ENCODE data around the gene NCAM1. TPM values are rescaled to one million over a fixed set of nuclear protein-coding genes. Genes with fewer than 3 reads are reported as not detected.

Gene NCAM1
- total and polyA plus RNA-seq, 2 donors (not counting 3 experiments of a cell fraction or from before 2014, with no cell fraction given), result 0.03 TPM; not detected in 1

GRCh38 chr11:113075586-113076095 is 114.4 kb downstream of the NCAM1 start:
- H3K9me1 ChIP-seq (replicated peaks; ENCODE audit: control insufficient read depth, extremely low read depth, insufficient read depth, low read length), result no peaks in the 10 kb centered on the region
- no peak for FAIRE-seq
- no peak overlapping the region for H2AFZ ChIP-seq (ENCODE audit: low read depth, low read length)
- H4K20me1 ChIP-seq (replicated peaks; ENCODE audit: control insufficient read depth, extremely low read depth, insufficient read depth, low read length), result no peaks in the 10 kb centered on the region
- no peak for DNase-seq (ENCODE audit: low read depth, low spot score)
- dilution Hi-C loops (cut with MboI; ENCODE audit: extremely low pct_ligation_motif_present, low sequenced_read_pairs) (no loop called here), intact Hi-C loops (cut with micrococcal nuclease) (no loop called here)
- no peaks in the 10 kb centered on the region for H3K4me1 ChIP-seq (ENCODE audit: control insufficient read depth, extremely low read depth, insufficient read depth, low read length)
- H3K4me2 ChIP-seq (ENCODE audit: insufficient read depth, low read length), result no peak overlapping the region
- no peak overlapping the region for H3K9ac ChIP-seq (replicated peaks; ENCODE audit: extremely low read depth, insufficient read depth, low read length)
- no peak overlapping the region for H3K27ac ChIP-seq (ENCODE audit: insufficient read depth, low read depth, low read length)
- no peaks in the 10 kb centered on the region for H3K79me2 ChIP-seq (ENCODE audit: control insufficient read depth, insufficient read depth, low read length)
- H3K9me3 ChIP-seq (replicated peaks; ENCODE audit: control insufficient read depth, insufficient read depth, low read length), result no peaks in the 10 kb centered on the region
- ChIA-PET CTCF (no interaction called here), POLR2A (no interaction called here)
- no peaks in the 10 kb centered on the region for H3K27me3 ChIP-seq (ENCODE audit: control insufficient read depth in 2 of 2, insufficient read depth in 2 of 2, low read length in 2 of 2)
- H3K4me3 ChIP-seq (replicated peaks in 1 of 3; ENCODE audit: insufficient read depth in 1 of 3, low read depth in 1 of 3, low read length in 3 of 3), result no peak overlapping the region
- no TSS peak for BruUV-seq (replicated peaks)
- no peaks in the 10 kb centered on the region for H3K36me3 ChIP-seq (ENCODE audit: control insufficient read depth in 2 of 2, extremely low read depth in 1 of 2, insufficient read depth in 2 of 2, low read length in 2 of 2)
- TF ChIP-seq POLR2AphosphoS5 (IDR thresholded peaks at IDR 0.05; ENCODE audit: insufficient read depth, low read depth, low read length) (no peak), JUN (IDR thresholded peaks at IDR 0.05; ENCODE audit: borderline replicate concordance, insufficient read depth, insufficient read length, low read depth) (no peak), GATA2 (IDR thresholded peaks at IDR 0.05; ENCODE audit: insufficient read depth, insufficient read length, low read depth, low read length) (no peak), EZH2 (IDR thresholded peaks at IDR 0.05; ENCODE audit: borderline replicate concordance, low read depth, low read length, severe bottlenecking) (no peak), MYC (IDR thresholded peaks at IDR 0.05; ENCODE audit: low read depth, low read length) (no peak), POLR2A (IDR thresholded peaks at IDR 0.05; ENCODE audit: low read depth, low read length) (no peak), FOS (IDR thresholded peaks at IDR 0.05; ENCODE audit: borderline replicate concordance, insufficient read depth, low read length) (no peak)
- TF ChIP-seq, protein P1, sequence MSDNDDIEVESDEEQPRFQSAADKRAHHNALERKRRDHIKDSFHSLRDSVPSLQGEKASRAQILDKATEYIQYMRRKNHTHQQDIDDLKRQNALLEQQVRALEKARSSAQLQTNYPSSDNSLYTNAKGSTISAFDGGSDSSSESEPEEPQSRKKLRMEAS (IDR thresholded peaks at IDR 0.05; ENCODE audit: insufficient read depth, insufficient read length), result no peak
- TF ChIP-seq, protein P2, sequence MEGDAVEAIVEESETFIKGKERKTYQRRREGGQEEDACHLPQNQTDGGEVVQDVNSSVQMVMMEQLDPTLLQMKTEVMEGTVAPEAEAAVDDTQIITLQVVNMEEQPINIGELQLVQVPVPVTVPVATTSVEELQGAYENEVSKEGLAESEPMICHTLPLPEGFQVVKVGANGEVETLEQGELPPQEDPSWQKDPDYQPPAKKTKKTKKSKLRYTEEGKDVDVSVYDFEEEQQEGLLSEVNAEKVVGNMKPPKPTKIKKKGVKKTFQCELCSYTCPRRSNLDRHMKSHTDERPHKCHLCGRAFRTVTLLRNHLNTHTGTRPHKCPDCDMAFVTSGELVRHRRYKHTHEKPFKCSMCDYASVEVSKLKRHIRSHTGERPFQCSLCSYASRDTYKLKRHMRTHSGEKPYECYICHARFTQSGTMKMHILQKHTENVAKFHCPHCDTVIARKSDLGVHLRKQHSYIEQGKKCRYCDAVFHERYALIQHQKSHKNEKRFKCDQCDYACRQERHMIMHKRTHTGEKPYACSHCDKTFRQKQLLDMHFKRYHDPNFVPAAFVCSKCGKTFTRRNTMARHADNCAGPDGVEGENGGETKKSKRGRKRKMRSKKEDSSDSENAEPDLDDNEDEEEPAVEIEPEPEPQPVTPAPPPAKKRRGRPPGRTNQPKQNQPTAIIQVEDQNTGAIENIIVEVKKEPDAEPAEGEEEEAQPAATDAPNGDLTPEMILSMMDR (IDR thresholded peaks at IDR 0.05; ENCODE audit: extremely low read depth in 1 of 2, insufficient read depth in 1 of 2, low read depth in 1 of 2, low read length in 2 of 2), result no peak

Data from endothelial cell of umbilical vein (primary cell).